Naive B cell (primary cell): Measurements from ENCODE around the gene GPR37. TPM values are rescaled to one million over a fixed set of nuclear protein-coding genes. Genes with fewer than 3 reads are reported as not detected.

Experiments
- ATAC-seq, 2 donors: fragments of 150-1000 bp; cut with Tn5 transposase; 2 replicates each; pipeline ENCODE4 v1.10.0; 2021; ENCODE audit warnings: low read depth in 2 of 2, mild to moderate bottlenecking in 2 of 2, moderate library complexity in 2 of 2
- DNase-seq: peaks from one replicate; pipeline ENCODE4 v3.0.0; 2022
- H3K27ac Mint-ChIP-seq, 6 donors: one replicate each; pipeline ENCODE4 v1.8.0; 2020 to 2022; ENCODE audit warnings: mild to moderate bottlenecking in 6 of 6, mixed read lengths in 6 of 6, moderate library complexity in 5 of 6, inconsistent platforms in 2 of 6
- H3K27me3 Mint-ChIP-seq, 3 donors: one replicate each; pipeline ENCODE4 v1.8.0; 2021 to 2022; ENCODE audit warnings: mixed read lengths in 3 of 3, mild to moderate bottlenecking in 1 of 3
- H3K36me3 Mint-ChIP-seq, 2 donors: one replicate each; pipeline ENCODE4 v1.8.0; 2020 to 2022; ENCODE audit warnings: mixed read lengths in 2 of 2, inconsistent platforms in 1 of 2, mild to moderate bottlenecking in 1 of 2
- H3K4me1 Mint-ChIP-seq, 3 donors: one replicate each; pipeline ENCODE4 v1.8.0; 2020 to 2022; ENCODE audit warnings: mixed read lengths in 3 of 3, inconsistent platforms in 1 of 3, mild to moderate bottlenecking in 1 of 3, moderate library complexity in 1 of 3
- H3K4me3 Mint-ChIP-seq, 8 donors: one replicate each; pipeline ENCODE4 v1.8.0; 2020 to 2022; ENCODE audit warnings: mild to moderate bottlenecking in 8 of 8, mixed read lengths in 8 of 8, moderate library complexity in 8 of 8, inconsistent platforms in 2 of 8
- H3K9me3 Mint-ChIP-seq, 7 donors: one replicate each; pipeline ENCODE4 v1.8.0; 2020 to 2022; ENCODE audit warnings: mixed read lengths in 7 of 7, mild to moderate bottlenecking in 5 of 7, inconsistent platforms in 2 of 7, moderate library complexity in 1 of 7
- polyA plus RNA-seq, 6 donors: library from polyadenylated mRNA; unstranded; fragments of 300-500 nt; fragmentation: Illumina TruSeq; gene quantifications; one replicate each; pipeline ENCODE4 v1.2.3, GENCODE V29; 2021; ENCODE audit warnings: low read depth in 6 of 6

Gene GPR37
- polyA plus RNA-seq = not detected

- ATAC-seq = peak; percentile 25 to 28
- Mint-ChIP-seq H3K4me3 (peak within 1 kb of the TSS; percentile 50 to 87 (median 83)), H3K27ac (peak within 1 kb of the TSS in 1 of 6 donors; percentile 53), H3K36me3 (peaks cover 4 to 6% of the 10 kb centered on the region in 2 donors), H3K9me3 (peaks cover 0 to 3% (median 0%) of the 10 kb centered on the region in 7 donors), H3K27me3 (peaks cover 30 to 54% (median 41%) of the 10 kb centered on the region in 3 donors), H3K4me1 (peaks cover 19 to 20% (median 19%) of the 10 kb centered on the region in 3 donors)
- DNase-seq = no peak
Observed at GRCh38 chr7:124765401-124766352, at the start of gene GPR37. TSS of gene GPR37 (minus strand) at chr7:124765792. CDS start at chr7:124764976, 816 bp downstream.

- Mint-ChIP-seq H3K4me1 (no peaks in the 10 kb centered on the region), H3K9me3 (peaks cover 0 to 10% (median 0%) of the 10 kb centered on the region in 7 donors), H3K27me3 (peaks cover 0 to 6% (median 4%) of the 10 kb centered on the region in 3 donors), H3K27ac (no peak overlapping the region), H3K36me3 (no peaks in the 10 kb centered on the region), H3K4me3 (no peak overlapping the region)
- DNase-seq (no peak), ATAC-seq (no peak)
Observed at GRCh38 chr7:124813994-124814798, 48.6 kb upstream of the GPR37 start.

GRCh38 chr7:124812764-124813163 lies 47.2 kb upstream of the GPR37 start:
- ATAC-seq = no peak
- no peak for DNase-seq
- Mint-ChIP-seq H3K27me3 (peaks cover 0 to 9% (median 6%) of the 10 kb centered on the region in 3 donors), H3K4me1 (no peaks in the 10 kb centered on the region), H3K4me3 (no peak overlapping the region), H3K36me3 (no peaks in the 10 kb centered on the region), H3K9me3 (peaks cover 0 to 7% (median 0%) of the 10 kb centered on the region in 7 donors), H3K27ac (no peak overlapping the region)

GRCh38 chr7:124811341-124811740 lies 45.7 kb upstream of the GPR37 start:
- no peaks in the 10 kb centered on the region for H3K36me3 Mint-ChIP-seq
- H3K4me1 Mint-ChIP-seq = no peaks in the 10 kb centered on the region
- no peak overlapping the region for H3K27ac Mint-ChIP-seq
- H3K27me3 Mint-ChIP-seq = peaks cover 0 to 9% (median 6%) of the 10 kb centered on the region in 3 donors
- H3K4me3 Mint-ChIP-seq = no peak overlapping the region
- ATAC-seq = no peak
- no peaks in the 10 kb centered on the region for H3K9me3 Mint-ChIP-seq
- DNase-seq = no peak

- Mint-ChIP-seq H3K4me1 (no peaks in the 10 kb centered on the region), H3K9me3 (no peaks in the 10 kb centered on the region), H3K27ac (no peak overlapping the region), H3K4me3 (no peak overlapping the region), H3K27me3 (peaks cover 0 to 9% (median 6%) of the 10 kb centered on the region in 3 donors), H3K36me3 (no peaks in the 10 kb centered on the region)
- DNase-seq = no peak
- ATAC-seq = no peak
Observed at GRCh38 chr7:124810605-124811004, 45.0 kb upstream of the GPR37 start.

- ATAC-seq (no peak), DNase-seq (no peak)
- Mint-ChIP-seq H3K4me1 (no peaks in the 10 kb centered on the region), H3K27me3 (peaks cover 0 to 6% (median 5%) of the 10 kb centered on the region in 3 donors), H3K27ac (no peak overlapping the region), H3K9me3 (no peaks in the 10 kb centered on the region), H3K4me3 (no peak overlapping the region), H3K36me3 (no peaks in the 10 kb centered on the region)
Observed at GRCh38 chr7:124808206-124808605, 42.6 kb upstream of the GPR37 start.

GRCh38 chr7:124801330-124801895 lies 35.8 kb upstream of the GPR37 start:
- DNase-seq = no peak
- H3K27ac Mint-ChIP-seq = peak overlapping the region in 1 of 6 donors; percentile 14
- H3K27me3 Mint-ChIP-seq = peaks cover 8 to 17% (median 12%) of the 10 kb centered on the region in 3 donors
- no peak overlapping the region for H3K4me3 Mint-ChIP-seq
- ATAC-seq = no peak
- peaks cover 0 to 9% (median 5%) of the 10 kb centered on the region in 7 donors for H3K9me3 Mint-ChIP-seq
- H3K36me3 Mint-ChIP-seq = no peaks in the 10 kb centered on the region
- H3K4me1 Mint-ChIP-seq = no peaks in the 10 kb centered on the region

GRCh38 chr7:124800386-124800785 lies 34.8 kb upstream of the GPR37 start:
- H3K36me3 Mint-ChIP-seq = no peaks in the 10 kb centered on the region
- H3K4me1 Mint-ChIP-seq = no peaks in the 10 kb centered on the region
- no peak for ATAC-seq
- H3K4me3 Mint-ChIP-seq = no peak overlapping the region
- peaks cover 8 to 17% (median 12%) of the 10 kb centered on the region in 3 donors for H3K27me3 Mint-ChIP-seq
- H3K27ac Mint-ChIP-seq = no peak overlapping the region
- no peak for DNase-seq
- H3K9me3 Mint-ChIP-seq = peaks cover 4 to 19% (median 10%) of the 10 kb centered on the region in 7 donors

GRCh38 chr7:124799448-124799847 lies 33.9 kb upstream of the GPR37 start:
- H3K9me3 Mint-ChIP-seq = peaks cover 4 to 22% (median 10%) of the 10 kb centered on the region in 7 donors

GRCh38 chr7:124796771-124797170 lies 31.2 kb upstream of the GPR37 start:
- no peak for DNase-seq
- H3K36me3 Mint-ChIP-seq = no peaks in the 10 kb centered on the region
- H3K4me1 Mint-ChIP-seq = no peaks in the 10 kb centered on the region
- no peak for ATAC-seq
- H3K9me3 Mint-ChIP-seq = peaks cover 4 to 26% (median 10%) of the 10 kb centered on the region in 7 donors
- H3K27me3 Mint-ChIP-seq = peaks cover 12 to 24% (median 15%) of the 10 kb centered on the region in 3 donors
- no peak overlapping the region for H3K27ac Mint-ChIP-seq
- H3K4me3 Mint-ChIP-seq = no peak overlapping the region

More at GRCh38 chr7:124799448-124799847, 33.9 kb upstream of the GPR37 start:
- Mint-ChIP-seq H3K27ac (no peak overlapping the region), H3K27me3 (peaks cover 8 to 17% (median 12%) of the 10 kb centered on the region in 3 donors), H3K4me1 (no peaks in the 10 kb centered on the region), H3K4me3 (no peak overlapping the region), H3K36me3 (no peaks in the 10 kb centered on the region)
- ATAC-seq (no peak), DNase-seq (no peak)

- H3K27ac Mint-ChIP-seq = no peak overlapping the region
- no peak overlapping the region for H3K4me3 Mint-ChIP-seq
- ATAC-seq (no peak), DNase-seq (no peak)
- peaks cover 25 to 27% (median 25%) of the 10 kb centered on the region in 3 donors for H3K27me3 Mint-ChIP-seq
- no peaks in the 10 kb centered on the region for H3K4me1 Mint-ChIP-seq
- H3K9me3 Mint-ChIP-seq = peaks cover 4 to 27% (median 10%) of the 10 kb centered on the region in 7 donors
- no peaks in the 10 kb centered on the region for H3K36me3 Mint-ChIP-seq
Observed at GRCh38 chr7:124792696-124793095, 27.1 kb upstream of the GPR37 start.

GRCh38 chr7:124792002-124792401 lies 26.4 kb upstream of the GPR37 start:
- H3K36me3 Mint-ChIP-seq = no peaks in the 10 kb centered on the region
- H3K9me3 Mint-ChIP-seq = peaks cover 4 to 27% (median 10%) of the 10 kb centered on the region in 7 donors
- H3K27ac Mint-ChIP-seq = no peak overlapping the region
- no peak for DNase-seq
- no peaks in the 10 kb centered on the region for H3K4me1 Mint-ChIP-seq
- H3K4me3 Mint-ChIP-seq = no peak overlapping the region
- no peak for ATAC-seq
- H3K27me3 Mint-ChIP-seq = peaks cover 25 to 31% (median 25%) of the 10 kb centered on the region in 3 donors

GRCh38 chr7:124791426-124791825 lies 25.8 kb upstream of the GPR37 start:
- Mint-ChIP-seq H3K9me3 (peaks cover 3 to 23% (median 9%) of the 10 kb centered on the region in 7 donors), H3K4me3 (no peak overlapping the region), H3K4me1 (no peaks in the 10 kb centered on the region), H3K27ac (no peak overlapping the region), H3K27me3 (peaks cover 25 to 31% (median 25%) of the 10 kb centered on the region in 3 donors), H3K36me3 (no peaks in the 10 kb centered on the region)
- DNase-seq (no peak), ATAC-seq (no peak)
